Stimulated activated naive B cell treated with anti-CD40 and anti-IgM and Interleukin-4, amounts not matched to agents 10 μg/mL and 1 μg/mL and 100 μg/mL, for 72 hours (primary cell): ENCODE data around the gene ANKRD50.

Source experiments
- ATAC-seq, 2 donors: fragments of 150-1000 bp; cut with Tn5 transposase; replicated peaks; 2 replicates each; pipeline ENCODE4 v1.10.0; 2021; ENCODE audit warnings: moderate library complexity in 1 of 2
- DNase-seq: peaks from one replicate; pipeline ENCODE4 v3.0.0; 2021
- H3K27ac Mint-ChIP-seq: one replicate; pipeline ENCODE4 v1.8.0; 2022; ENCODE audit warnings: mild to moderate bottlenecking, mixed read lengths
- H3K27me3 Mint-ChIP-seq, 2 donors: one replicate each; pipeline ENCODE4 v1.8.0; 2022; ENCODE audit warnings: mixed read lengths in 2 of 2
- H3K36me3 Mint-ChIP-seq, 2 donors: one replicate each; pipeline ENCODE4 v1.8.0; 2022; ENCODE audit warnings: mixed read lengths in 2 of 2, mild to moderate bottlenecking in 1 of 2
- H3K4me1 Mint-ChIP-seq, 2 donors: one replicate each; pipeline ENCODE4 v1.8.0; 2022; ENCODE audit warnings: mixed read lengths in 2 of 2, mild to moderate bottlenecking in 1 of 2
- H3K4me3 Mint-ChIP-seq, 2 donors: one replicate each; pipeline ENCODE4 v1.8.0; 2022; ENCODE audit warnings: mild to moderate bottlenecking in 2 of 2, mixed read lengths in 2 of 2, moderate library complexity in 1 of 2
- H3K9me3 Mint-ChIP-seq, 2 donors: one replicate each; pipeline ENCODE4 v1.8.0; 2022; ENCODE audit warnings: mixed read lengths in 2 of 2, mild to moderate bottlenecking in 1 of 2

Gene ANKRD50

DNA sequence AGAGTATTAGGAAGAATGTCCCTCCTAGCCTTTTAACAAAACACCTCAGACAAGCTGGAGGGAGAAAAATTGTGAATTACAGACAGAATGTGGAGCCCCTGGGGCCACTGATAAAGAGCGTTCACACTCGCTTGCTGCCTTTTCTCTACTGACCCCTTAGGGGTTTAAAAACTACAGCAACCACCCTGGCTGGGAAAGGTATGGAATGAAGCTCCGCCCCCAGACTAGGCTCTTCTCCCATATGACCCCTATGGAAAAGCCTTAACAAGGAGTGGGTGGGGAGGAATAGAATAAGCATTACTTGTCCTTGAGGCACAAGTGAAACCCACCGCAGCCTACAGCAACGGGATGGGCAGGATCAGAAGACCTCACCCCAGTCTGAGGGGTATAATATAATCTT, 26.3 kb downstream of the ANKRD50 start:
- Mint-ChIP-seq H3K27me3 (no peaks in the 10 kb centered on the region), H3K4me3 (no peak overlapping the region), H3K9me3 (peaks cover 0 to 2% of the 10 kb centered on the region in 2 donors), H3K27ac (no peak overlapping the region), H3K4me1 (peaks cover 1 to 9% of the 10 kb centered on the region in 2 donors), H3K36me3 (no peaks in the 10 kb centered on the region)
- ATAC-seq (no peak), DNase-seq (no peak)

- Mint-ChIP-seq H3K4me3 (no peak overlapping the region), H3K27me3 (no peaks in the 10 kb centered on the region), H3K4me1 (peaks cover 1 to 9% of the 10 kb centered on the region in 2 donors), H3K36me3 (no peaks in the 10 kb centered on the region), H3K27ac (no peak overlapping the region), H3K9me3 (peaks cover 0 to 2% of the 10 kb centered on the region in 2 donors)
- ATAC-seq, result no peak
- DNase-seq, result no peak
These were observed 26.7 kb downstream of the ANKRD50 start for GRCh38 chr4:124685851-124686250.

DNA sequence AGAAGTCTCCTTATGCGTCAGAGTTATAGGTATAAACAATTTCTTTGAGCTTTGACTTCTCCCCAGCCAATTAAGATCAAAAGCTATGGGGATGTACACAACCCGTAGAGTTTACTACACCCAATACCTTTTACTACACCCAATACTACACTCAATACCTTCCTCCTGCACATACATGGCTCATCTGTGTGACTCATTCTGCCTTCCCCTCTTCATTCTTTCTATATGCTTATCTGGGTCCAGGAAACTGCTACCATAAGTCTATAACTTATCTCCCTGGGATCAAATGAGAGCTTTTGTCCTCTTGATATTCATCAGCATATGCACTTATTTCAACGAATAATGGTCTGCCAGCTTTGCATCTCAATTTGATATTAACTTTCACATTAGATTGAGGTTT, 28.2 kb downstream of the ANKRD50 start:
- H3K36me3 Mint-ChIP-seq, result no peaks in the 10 kb centered on the region
- H3K27me3 Mint-ChIP-seq, result no peaks in the 10 kb centered on the region
- peaks cover 1 to 9% of the 10 kb centered on the region in 2 donors for H3K4me1 Mint-ChIP-seq
- peaks cover 0 to 2% of the 10 kb centered on the region in 2 donors for H3K9me3 Mint-ChIP-seq
- no peak overlapping the region for H3K27ac Mint-ChIP-seq
- ATAC-seq (no peak), DNase-seq (no peak)
- no peak overlapping the region for H3K4me3 Mint-ChIP-seq

- DNase-seq (no peak), ATAC-seq (peak; percentile 44 to 52)
- no peak overlapping the region for H3K27ac Mint-ChIP-seq
- no peaks in the 10 kb centered on the region for H3K27me3 Mint-ChIP-seq
- peaks cover 1 to 9% of the 10 kb centered on the region in 2 donors for H3K4me1 Mint-ChIP-seq
- no peak overlapping the region for H3K4me3 Mint-ChIP-seq
- H3K9me3 Mint-ChIP-seq, result peaks cover 0 to under 1% of the 10 kb centered on the region in 2 donors
- H3K36me3 Mint-ChIP-seq, result no peaks in the 10 kb centered on the region
These were observed 30.1 kb downstream of the ANKRD50 start for GRCh38 chr4:124682384-124682783.

DNA sequence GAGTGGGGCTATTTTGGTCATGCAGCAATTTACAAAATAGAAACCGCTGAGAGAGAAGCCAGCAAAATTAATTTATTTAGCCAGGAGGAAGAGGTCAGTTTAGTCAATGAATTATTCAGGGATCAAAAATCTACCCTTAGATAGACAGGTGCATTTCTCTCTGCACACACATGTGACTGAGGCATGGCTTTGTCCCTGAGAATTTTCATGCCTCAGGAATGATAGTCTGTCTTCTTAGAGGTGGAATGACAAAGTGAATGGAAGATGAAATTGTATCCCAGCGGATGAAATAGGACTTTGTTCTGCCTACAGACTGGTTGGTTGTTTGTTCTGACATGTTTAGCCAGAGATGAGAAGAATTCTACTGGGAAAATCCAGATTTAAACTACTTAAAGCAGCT, 46.0 kb downstream of the ANKRD50 start:
- Mint-ChIP-seq H3K27ac (no peak overlapping the region), H3K36me3 (peaks cover 4% of the 10 kb centered on the region in 2 donors), H3K4me3 (no peak overlapping the region), H3K27me3 (no peaks in the 10 kb centered on the region), H3K9me3 (no peaks in the 10 kb centered on the region), H3K4me1 (no peaks in the 10 kb centered on the region)
- DNase-seq (no peak), ATAC-seq (no peak)

DNA sequence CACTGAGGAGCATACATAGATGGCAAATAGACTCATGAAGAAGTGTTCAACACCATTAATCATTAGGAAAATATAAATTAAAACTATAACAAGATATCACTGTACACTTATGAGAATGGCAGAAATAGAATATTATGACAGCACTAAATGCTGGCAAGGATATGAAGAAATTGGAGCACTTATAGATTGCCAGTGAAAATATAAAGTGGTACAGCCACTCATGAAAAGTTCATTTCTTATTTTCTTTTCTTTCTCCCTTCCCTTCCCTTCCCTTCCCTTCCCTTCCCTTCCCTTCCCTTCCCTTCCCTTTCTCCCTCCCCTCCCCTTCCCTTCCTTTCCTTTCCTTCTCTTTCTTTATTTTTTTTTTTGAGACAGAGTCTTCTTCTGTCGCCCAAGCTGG, 53.7 kb downstream of the ANKRD50 start:
- peaks cover 0 to 2% of the 10 kb centered on the region in 2 donors for H3K36me3 Mint-ChIP-seq
- no peaks in the 10 kb centered on the region for H3K4me1 Mint-ChIP-seq
- H3K27ac Mint-ChIP-seq, result no peak overlapping the region
- H3K27me3 Mint-ChIP-seq, result no peaks in the 10 kb centered on the region
- H3K9me3 Mint-ChIP-seq, result no peaks in the 10 kb centered on the region
- no peak overlapping the region for H3K4me3 Mint-ChIP-seq
- DNase-seq (no peak), ATAC-seq (no peak)

GRCh38 chr4:124650614-124651013, 61.9 kb downstream of the ANKRD50 start:
- DNase-seq, result no peak
- H3K27me3 Mint-ChIP-seq, result no peaks in the 10 kb centered on the region
- no peak for ATAC-seq
- H3K4me3 Mint-ChIP-seq, result no peak overlapping the region
- H3K9me3 Mint-ChIP-seq, result no peaks in the 10 kb centered on the region
- no peak overlapping the region for H3K27ac Mint-ChIP-seq
- no peaks in the 10 kb centered on the region for H3K4me1 Mint-ChIP-seq
- H3K36me3 Mint-ChIP-seq, result no peaks in the 10 kb centered on the region

GRCh38 chr4:124647599-124647998, 64.9 kb downstream of the ANKRD50 start:
- ATAC-seq (no peak), DNase-seq (no peak)
- Mint-ChIP-seq H3K27me3 (no peaks in the 10 kb centered on the region), H3K27ac (no peak overlapping the region), H3K4me3 (no peak overlapping the region), H3K36me3 (no peaks in the 10 kb centered on the region), H3K9me3 (no peaks in the 10 kb centered on the region), H3K4me1 (no peaks in the 10 kb centered on the region)

DNA sequence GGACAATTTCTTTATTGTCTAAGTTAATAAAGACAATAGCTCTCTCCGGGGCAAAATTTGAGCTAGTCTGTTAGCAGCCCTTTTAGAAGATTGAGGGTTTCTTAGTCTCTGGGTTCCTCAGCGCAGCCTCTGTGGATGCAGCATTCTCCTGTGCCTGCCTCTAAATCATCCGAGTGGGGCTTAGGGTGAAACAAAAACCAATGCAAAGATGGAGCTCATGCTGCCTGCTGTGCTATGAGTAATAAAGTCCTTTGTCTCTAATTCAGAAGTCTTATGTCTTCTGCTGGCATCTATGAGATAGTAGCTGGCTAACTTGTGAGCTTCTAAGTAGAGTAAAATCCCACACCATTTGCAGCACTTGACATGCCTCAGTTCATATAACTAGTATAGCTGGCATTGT, 67.9 kb downstream of the ANKRD50 start:
- Mint-ChIP-seq H3K4me1 (peaks cover 3 to 6% of the 10 kb centered on the region in 2 donors), H3K36me3 (no peaks in the 10 kb centered on the region), H3K4me3 (no peak overlapping the region), H3K27me3 (no peaks in the 10 kb centered on the region), H3K9me3 (no peaks in the 10 kb centered on the region), H3K27ac (no peak overlapping the region)
- DNase-seq, result no peak
- ATAC-seq, result no peak

DNA sequence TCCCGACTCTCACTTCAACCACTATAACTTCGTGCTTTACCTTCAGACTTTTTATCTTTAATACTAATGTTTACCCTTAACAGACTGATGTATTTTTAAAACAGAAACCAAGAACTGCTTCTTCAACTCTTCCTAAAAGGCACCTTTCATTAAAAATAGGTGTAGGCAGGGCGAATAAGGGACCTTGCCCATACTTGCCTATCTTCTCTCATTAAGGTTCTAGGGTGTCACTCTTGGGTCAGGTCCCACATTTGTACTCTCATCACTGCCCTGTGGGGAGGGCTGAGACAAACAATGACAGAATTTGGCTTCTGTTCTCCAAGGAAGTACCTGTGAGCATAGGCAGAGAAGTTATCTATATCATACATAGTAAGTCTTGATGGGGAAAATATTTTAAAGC, 69.7 kb downstream of the ANKRD50 start:
- Mint-ChIP-seq H3K27me3 (no peaks in the 10 kb centered on the region), H3K36me3 (no peaks in the 10 kb centered on the region), H3K27ac (no peak overlapping the region), H3K4me3 (no peak overlapping the region), H3K9me3 (no peaks in the 10 kb centered on the region), H3K4me1 (peaks cover 3 to 6% of the 10 kb centered on the region in 2 donors)
- ATAC-seq, result no peak
- no peak for DNase-seq

GRCh38 chr4:124641715-124642381, 70.7 kb downstream of the ANKRD50 start:
- Mint-ChIP-seq H3K4me3 (no peak overlapping the region), H3K36me3 (no peaks in the 10 kb centered on the region), H3K27ac (no peak overlapping the region), H3K4me1 (peaks cover 3 to 6% of the 10 kb centered on the region in 2 donors), H3K9me3 (peaks cover 0 to 1% of the 10 kb centered on the region in 2 donors), H3K27me3 (no peaks in the 10 kb centered on the region)
- DNase-seq (no peak), ATAC-seq (peak; percentile 65 to 75)

- no peak overlapping the region for H3K4me3 Mint-ChIP-seq
- H3K4me1 Mint-ChIP-seq, result peaks cover 3 to 6% of the 10 kb centered on the region in 2 donors
- DNase-seq, result no peak
- peaks cover 0 to 1% of the 10 kb centered on the region in 2 donors for H3K9me3 Mint-ChIP-seq
- no peak overlapping the region for H3K27ac Mint-ChIP-seq
- no peak for ATAC-seq
- no peaks in the 10 kb centered on the region for H3K36me3 Mint-ChIP-seq
- no peaks in the 10 kb centered on the region for H3K27me3 Mint-ChIP-seq
These were observed 72.4 kb downstream of the ANKRD50 start for GRCh38 chr4:124640022-124640730.

DNA sequence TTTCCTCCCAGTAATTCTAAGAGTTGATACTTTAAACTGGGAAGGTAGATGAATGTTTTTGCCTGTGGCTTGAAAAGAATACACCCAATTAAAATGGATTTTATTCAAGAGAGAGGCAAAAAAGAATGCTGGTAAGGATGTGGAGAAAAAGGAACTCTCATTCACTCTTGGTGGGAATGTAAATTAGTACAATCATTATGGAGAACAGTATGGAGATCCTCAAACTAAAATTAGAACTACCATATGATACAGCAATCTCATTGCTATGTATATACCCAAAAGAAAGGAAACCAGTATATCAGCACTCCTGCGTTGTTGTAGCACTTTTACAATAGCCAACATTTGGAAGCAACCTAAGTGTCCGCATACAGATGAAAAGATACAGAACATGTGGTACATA, 75.2 kb downstream of the ANKRD50 start:
- Mint-ChIP-seq H3K36me3 (no peaks in the 10 kb centered on the region), H3K4me1 (peaks cover 3 to 6% of the 10 kb centered on the region in 2 donors), H3K4me3 (no peak overlapping the region), H3K9me3 (peaks cover 0 to 1% of the 10 kb centered on the region in 2 donors), H3K27me3 (no peaks in the 10 kb centered on the region), H3K27ac (no peak overlapping the region)
- ATAC-seq (no peak), DNase-seq (no peak)

- Mint-ChIP-seq H3K36me3 (no peaks in the 10 kb centered on the region), H3K4me3 (no peak overlapping the region), H3K27ac (no peak overlapping the region), H3K9me3 (peaks cover 0 to 1% of the 10 kb centered on the region in 2 donors), H3K27me3 (no peaks in the 10 kb centered on the region), H3K4me1 (peaks cover 4 to 8% of the 10 kb centered on the region in 2 donors)
- no peak for ATAC-seq
- DNase-seq, result no peak
These were observed 75.7 kb downstream of the ANKRD50 start for GRCh38 chr4:124636788-124637187.

GRCh38 chr4:124635331-124635730, 77.2 kb downstream of the ANKRD50 start:
- peaks cover 0 to 1% of the 10 kb centered on the region in 2 donors for H3K9me3 Mint-ChIP-seq
- ATAC-seq (no peak), DNase-seq (no peak)
- no peak overlapping the region for H3K27ac Mint-ChIP-seq
- H3K4me3 Mint-ChIP-seq, result no peak overlapping the region
- no peaks in the 10 kb centered on the region for H3K36me3 Mint-ChIP-seq
- peaks cover 3 to 9% of the 10 kb centered on the region in 2 donors for H3K4me1 Mint-ChIP-seq
- H3K27me3 Mint-ChIP-seq, result no peaks in the 10 kb centered on the region
